Panc1 (cell line): ENCODE data around the gene MAPKAP1. TPM values are rescaled to one million over a fixed set of nuclear protein-coding genes. Genes with fewer than 3 reads are reported as not detected.

Experiments
- ATAC-seq: fragments of 200-7000 bp; cut with Tn5 transposase; 2 replicates; pipeline ENCODE4 v1.9.1; 2020; ENCODE audit warnings: mild to moderate bottlenecking, moderate library complexity
- BruUV-seq: library from RNA; stranded (reverse); fragments of 400-500 nt; replicated peaks from 2 replicates; lab custom pipeline; 2021; lab: Mats Ljungman, UMichigan
- CTCF ChIA-PET: fragments of 300-600 bp; sonication (Branson Sonifier 250); formaldehyde crosslinking; loops from one replicate; lab custom pipeline; 2022; ENCODE audit warnings: antibody characterized with exemption; lab: Charles Lee
- POLR2A ChIA-PET: fragments of 300-600 bp; sonication (Branson Sonifier 250); formaldehyde crosslinking; loops from one replicate; lab custom pipeline; 2022; ENCODE audit warnings: antibody characterized with exemption; lab: Charles Lee
- DNase-seq: peaks from one replicate; pipeline ENCODE4 v3.0.0-alpha.2; 2010; ENCODE audit warnings: low read depth, low spot score
- H3K27ac ChIP-seq: 2 replicates; pipeline ENCODE4 v1.5.1; 2011; ENCODE audit warnings: mild to moderate bottlenecking, low read length, inconsistent platforms
- H3K27me3 ChIP-seq: fragments of 200-500 bp; sonication (Bioruptor generic); 2 replicates; pipeline ENCODE4 v1.6.0; 2014; ENCODE audit warnings: low read length, inconsistent platforms; ENCODE audit not compliant: control insufficient read depth, insufficient read depth
- H3K36me3 ChIP-seq: fragments of 200-500 bp; sonication (Bioruptor generic); 2 replicates; pipeline ENCODE4 v1.5.1; 2014; ENCODE audit warnings: inconsistent platforms, mild to moderate bottlenecking, low read length, moderate library complexity; ENCODE audit not compliant: control insufficient read depth, insufficient read depth
- H3K4me1 ChIP-seq: 2 replicates; pipeline ENCODE4 v1.5.1; 2011; ENCODE audit warnings: inconsistent platforms, mild to moderate bottlenecking, low read length, moderate library complexity; ENCODE audit not compliant: control insufficient read depth, insufficient read depth
- H3K4me3 ChIP-seq, 2 experiments: 2 replicates each; pipeline ENCODE4 v1.5.1; 2011 to 2012; ENCODE audit warnings: low read depth in 2 of 2, low read length in 2 of 2, mild to moderate bottlenecking in 2 of 2, inconsistent platforms in 1 of 2, moderate library complexity in 1 of 2
- H3K9me3 ChIP-seq: fragments of 200-500 bp; sonication (Bioruptor generic); 2 replicates; pipeline ENCODE4 v1.5.1; 2014; ENCODE audit warnings: low read depth, mild to moderate bottlenecking, inconsistent platforms, low read length, moderate library complexity; ENCODE audit not compliant: control insufficient read depth, insufficient read depth
- POLR2AphosphoS5 ChIP-seq: IDR thresholded peaks from 2 replicates; pipeline ENCODE4 v1.6.1; 2012; ENCODE audit warnings: mild to moderate bottlenecking, low read depth, low read length, moderate library complexity
- in situ Hi-C: cut with HindIII; loops from 2 replicates; pipeline ENCODE4 v1.10.0; 2016; ENCODE audit warnings: low sequenced_read_pairs, low pct_unique_long_range_greater_than_20kb
- intact Hi-C: fragments of 100-400 bp; cut with micrococcal nuclease; formaldehyde crosslinking; loops from one replicate; pipeline ENCODE4 v1.10.0; 2022; ENCODE audit not compliant: unreplicated experiment
- total RNA-seq: library from RNA; stranded (reverse); gene quantifications from one replicate; pipeline ENCODE4 v1.2.1, GENCODE V29; 2021; ENCODE audit not compliant: unreplicated experiment
- TF ChIP-seq, protein P1 (sequence below): fragments of 450-650 bp; IDR thresholded peaks from 2 replicates; pipeline ENCODE4 v1.5.1; 2017; ENCODE audit warnings: mild to moderate bottlenecking
- TF ChIP-seq, protein P2 (sequence below), 2 experiments: IDR thresholded peaks; 2 replicates each; pipeline ENCODE4 v1.6.1; 2011 to 2012; ENCODE audit warnings: low read depth in 2 of 2, control low read depth in 1 of 2, low read length in 1 of 2, mild to moderate bottlenecking in 1 of 2, moderate library complexity in 1 of 2; ENCODE audit not compliant: insufficient read depth in 1 of 2

MAPKAP1 gene
- total RNA-seq, 1 experiment from 2014 or later, result 72.7 TPM

GRCh38 chr9:125591245-125591644, 115.8 kb downstream of the MAPKAP1 start:
- DNase-seq, result no peak
- BruUV-seq, result no TSS peak
- intact Hi-C loops (no loop called here), in situ Hi-C loops (no loop called here)
- H3K9me3 ChIP-seq, result no peaks in the 10 kb centered on the region
- no peaks in the 10 kb centered on the region for H3K27me3 ChIP-seq
- POLR2A ChIA-PET, result no interaction called here
- CTCF ChIA-PET, result no interaction called here
- H3K4me1 ChIP-seq, result 0 out of 2 replicates have a peak, but pooled peaks cover 4% of the 10 kb centered on the region
- no peak overlapping the region for H3K4me3 ChIP-seq
- no peak for ATAC-seq
- no peak overlapping the region for H3K27ac ChIP-seq
- TF ChIP-seq, protein P1, sequence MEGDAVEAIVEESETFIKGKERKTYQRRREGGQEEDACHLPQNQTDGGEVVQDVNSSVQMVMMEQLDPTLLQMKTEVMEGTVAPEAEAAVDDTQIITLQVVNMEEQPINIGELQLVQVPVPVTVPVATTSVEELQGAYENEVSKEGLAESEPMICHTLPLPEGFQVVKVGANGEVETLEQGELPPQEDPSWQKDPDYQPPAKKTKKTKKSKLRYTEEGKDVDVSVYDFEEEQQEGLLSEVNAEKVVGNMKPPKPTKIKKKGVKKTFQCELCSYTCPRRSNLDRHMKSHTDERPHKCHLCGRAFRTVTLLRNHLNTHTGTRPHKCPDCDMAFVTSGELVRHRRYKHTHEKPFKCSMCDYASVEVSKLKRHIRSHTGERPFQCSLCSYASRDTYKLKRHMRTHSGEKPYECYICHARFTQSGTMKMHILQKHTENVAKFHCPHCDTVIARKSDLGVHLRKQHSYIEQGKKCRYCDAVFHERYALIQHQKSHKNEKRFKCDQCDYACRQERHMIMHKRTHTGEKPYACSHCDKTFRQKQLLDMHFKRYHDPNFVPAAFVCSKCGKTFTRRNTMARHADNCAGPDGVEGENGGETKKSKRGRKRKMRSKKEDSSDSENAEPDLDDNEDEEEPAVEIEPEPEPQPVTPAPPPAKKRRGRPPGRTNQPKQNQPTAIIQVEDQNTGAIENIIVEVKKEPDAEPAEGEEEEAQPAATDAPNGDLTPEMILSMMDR, result no peak
- TF ChIP-seq, protein P2, sequence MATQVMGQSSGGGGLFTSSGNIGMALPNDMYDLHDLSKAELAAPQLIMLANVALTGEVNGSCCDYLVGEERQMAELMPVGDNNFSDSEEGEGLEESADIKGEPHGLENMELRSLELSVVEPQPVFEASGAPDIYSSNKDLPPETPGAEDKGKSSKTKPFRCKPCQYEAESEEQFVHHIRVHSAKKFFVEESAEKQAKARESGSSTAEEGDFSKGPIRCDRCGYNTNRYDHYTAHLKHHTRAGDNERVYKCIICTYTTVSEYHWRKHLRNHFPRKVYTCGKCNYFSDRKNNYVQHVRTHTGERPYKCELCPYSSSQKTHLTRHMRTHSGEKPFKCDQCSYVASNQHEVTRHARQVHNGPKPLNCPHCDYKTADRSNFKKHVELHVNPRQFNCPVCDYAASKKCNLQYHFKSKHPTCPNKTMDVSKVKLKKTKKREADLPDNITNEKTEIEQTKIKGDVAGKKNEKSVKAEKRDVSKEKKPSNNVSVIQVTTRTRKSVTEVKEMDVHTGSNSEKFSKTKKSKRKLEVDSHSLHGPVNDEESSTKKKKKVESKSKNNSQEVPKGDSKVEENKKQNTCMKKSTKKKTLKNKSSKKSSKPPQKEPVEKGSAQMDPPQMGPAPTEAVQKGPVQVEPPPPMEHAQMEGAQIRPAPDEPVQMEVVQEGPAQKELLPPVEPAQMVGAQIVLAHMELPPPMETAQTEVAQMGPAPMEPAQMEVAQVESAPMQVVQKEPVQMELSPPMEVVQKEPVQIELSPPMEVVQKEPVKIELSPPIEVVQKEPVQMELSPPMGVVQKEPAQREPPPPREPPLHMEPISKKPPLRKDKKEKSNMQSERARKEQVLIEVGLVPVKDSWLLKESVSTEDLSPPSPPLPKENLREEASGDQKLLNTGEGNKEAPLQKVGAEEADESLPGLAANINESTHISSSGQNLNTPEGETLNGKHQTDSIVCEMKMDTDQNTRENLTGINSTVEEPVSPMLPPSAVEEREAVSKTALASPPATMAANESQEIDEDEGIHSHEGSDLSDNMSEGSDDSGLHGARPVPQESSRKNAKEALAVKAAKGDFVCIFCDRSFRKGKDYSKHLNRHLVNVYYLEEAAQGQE (IDR thresholded peaks at IDR 0.05; ENCODE audit: insufficient read depth in 1 of 2, low read depth in 2 of 2, low read length in 1 of 2), result no peak
- H3K36me3 ChIP-seq, result no peaks in the 10 kb centered on the region

DNA sequence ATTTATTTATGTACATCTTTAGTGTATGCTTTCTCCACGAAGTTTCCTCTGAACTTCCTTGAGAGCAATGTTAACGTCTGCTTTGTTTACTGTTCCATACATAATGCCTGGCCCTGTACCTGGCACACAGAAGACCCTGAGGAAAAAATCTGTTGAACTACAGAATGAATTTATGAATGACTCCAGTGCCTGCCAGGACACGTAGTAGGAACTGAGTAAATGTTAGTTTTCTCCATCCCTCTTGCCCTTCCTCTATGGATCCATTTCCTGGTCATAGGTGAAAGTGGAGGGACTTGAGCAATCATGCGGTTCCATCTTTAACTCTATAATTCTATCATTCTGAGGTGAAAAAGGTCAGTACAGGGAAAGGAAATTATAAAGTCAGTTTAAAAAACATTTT, 117.7 kb downstream of the MAPKAP1 start:
- Histone ChIP-seq H3K36me3 (no peaks in the 10 kb centered on the region), H3K4me1 (0 out of 2 replicates have a peak, but pooled peaks cover 4% of the 10 kb centered on the region), H3K4me3 (no peak overlapping the region), H3K9me3 (no peaks in the 10 kb centered on the region), H3K27ac (no peak overlapping the region), H3K27me3 (no peaks in the 10 kb centered on the region)
- no peak for DNase-seq
- intact Hi-C loops (no loop called here), in situ Hi-C loops (no loop called here)
- TF ChIP-seq POLR2AphosphoS5, result no peak
- TF ChIP-seq, protein P1, result no peak
- TF ChIP-seq, protein P2 (IDR thresholded peaks at IDR 0.05; ENCODE audit: insufficient read depth in 1 of 2, low read depth in 2 of 2, low read length in 1 of 2), result no peak
- ATAC-seq, result no peak
- BruUV-seq, result no TSS peak
- ChIA-PET POLR2A (no interaction called here), CTCF (no interaction called here)
